ENCODE data around the gene LRCOL1. TPM values are rescaled to one million over a fixed set of nuclear protein-coding genes. Genes with fewer than 3 reads are reported as not detected.

Gene LRCOL1
- total and polyA plus RNA-seq, 10 of the 15 experiments (the other 5 are each of a cell fraction or from before 2014, with no cell fraction given) = not detected

- Histone ChIP-seq H3K9me3 (replicated peaks; ENCODE audit: control insufficient read depth, insufficient read depth, low read length) (no peaks in the 10 kb centered on the region), H4K20me1 (ENCODE audit: control insufficient read depth, insufficient read depth) (no peaks in the 10 kb centered on the region), H3K4me3 (no peak overlapping the region), H2AFZ (ENCODE audit: control insufficient read depth, low read depth, low read length) (no peak overlapping the region), H3K27me3 (replicated peaks in 1 of 2; ENCODE audit: control insufficient read depth in 2 of 2, insufficient read depth in 2 of 2, low read length in 1 of 2) (no peaks in the 10 kb centered on the region), H3K4me1 (ENCODE audit: control insufficient read depth, insufficient read depth, low read length) (no peaks in the 10 kb centered on the region), H3K36me3 (ENCODE audit: control insufficient read depth in 2 of 2, insufficient read depth in 2 of 2, low read length in 1 of 2) (no peaks in the 10 kb centered on the region), H3K4me2 (ENCODE audit: control insufficient read depth, insufficient read depth) (no peak overlapping the region), H3K79me2 (ENCODE audit: control insufficient read depth, insufficient read depth, low read length) (no peaks in the 10 kb centered on the region), H3K9ac (ENCODE audit: control insufficient read depth, insufficient read depth, low read length) (no peak overlapping the region), H3K27ac (ENCODE audit: control insufficient read depth, insufficient read depth) (no peak overlapping the region)
- intact Hi-C loops (cut with micrococcal nuclease; ENCODE audit: unreplicated experiment) (no loop called here), in situ Hi-C loops (cut with MboI) (no loop called here)
- DNase-seq (ENCODE audit: low read depth, low spot score) = no peak
- CTCF ChIA-PET = no interaction called here
- no TSS peak for BruUV-seq (replicated peaks)
- SMC1A ChIA-PET (ENCODE audit: uncharacterized antibody, unreplicated experiment) = no interaction called here
- ATAC-seq = no peak; the same call in 2 of the 3 replicates
- FAIRE-seq = no peak
- POLR2A ChIA-PET = no interaction called here
- 67% methylated on average over 6 of the region's 6 CpGs for WGBS (ENCODE audit: insufficient coverage, insufficient replicate concordance, low lambda C conversion rate, missing lambda C conversion rate)
- RAD21 ChIA-PET (ENCODE audit: unreplicated experiment) = no interaction called here
- TF ChIP-seq IKZF1 (conservative IDR thresholded peaks at IDR 0.05) (no peak), MEF2A (IDR thresholded peaks at IDR 0.05; ENCODE audit: insufficient read depth, low read depth, low read length) (no peak), USF1 (IDR thresholded peaks at IDR 0.05; ENCODE audit: borderline replicate concordance, extremely low read length, insufficient read depth, low read depth, low read length) (no peak), CHD1 (IDR thresholded peaks at IDR 0.05; ENCODE audit: low read depth, low read length) (no peak), HDAC2 (IDR thresholded peaks at IDR 0.05) (no peak), WRNIP1 (IDR thresholded peaks at IDR 0.05; ENCODE audit: borderline replicate concordance, low read depth, low read length) (no peak), ZBED1 (IDR thresholded peaks at IDR 0.05; ENCODE audit: borderline replicate concordance) (no peak), MYC (IDR thresholded peaks at IDR 0.05; ENCODE audit: insufficient read depth, insufficient read length, insufficient replicate concordance, low read length, severe bottlenecking) (no peak), TAF1 (IDR thresholded peaks at IDR 0.05; ENCODE audit: borderline replicate concordance, low read depth, low read length) (no peak), BCL3 (IDR thresholded peaks at IDR 0.05; ENCODE audit: borderline replicate concordance, insufficient read depth, low read depth, low read length, poor library complexity, severe bottlenecking) (no peak), RB1 (IDR thresholded peaks at IDR 0.05; ENCODE audit: borderline replicate concordance) (no peak), ZBTB4 (CRISPR knock-in tag; IDR thresholded peaks at IDR 0.05) (no peak), SMAD1 (IDR thresholded peaks at IDR 0.05; ENCODE audit: low read depth, partially characterized antibody) (no peak), ZBTB33 (IDR thresholded peaks at IDR 0.05) (no peak), ELK1 (IDR thresholded peaks at IDR 0.05; ENCODE audit: low read depth, low read length) (no peak)
Observed at GRCh38 chr12:132588319-132588718, 22.1 kb downstream of the LRCOL1 start.
